NCI-H748 treated with DMSO at 0.1 percent for 48 hours (cell line): ENCODE measurements around the gene THNSL1.

Experiments used
- DNase-seq: peaks from one replicate; lab custom pipeline; 2025; lab: John Stamatoyannopoulos, UW

The THNSL1 gene

GRCh38 chr10:25061125-25061524 is 44.7 kb downstream of the THNSL1 start:
- DNase-seq = no peak

- no peak for DNase-seq
Observed at GRCh38 chr10:25061711-25062449, 45.5 kb downstream of the THNSL1 start.

- no peak for DNase-seq
Observed at GRCh38 chr10:25063157-25063556, 46.7 kb downstream of the THNSL1 start.

GRCh38 chr10:25063644-25064043 is 47.2 kb downstream of the THNSL1 start:
- DNase-seq = no peak

- no peak for DNase-seq
Observed at GRCh38 chr10:25064401-25064800, 48.0 kb downstream of the THNSL1 start.

GRCh38 chr10:25065761-25066476 is 49.5 kb downstream of the THNSL1 start:
- no peak for DNase-seq

- no peak for DNase-seq
Observed at GRCh38 chr10:25068152-25069058, 52.0 kb downstream of the THNSL1 start.

- DNase-seq = no peak
Observed at GRCh38 chr10:25071227-25071626, 54.8 kb downstream of the THNSL1 start.

GRCh38 chr10:25072786-25073185 is 56.4 kb downstream of the THNSL1 start:
- DNase-seq = no peak

- DNase-seq = no peak
Observed at GRCh38 chr10:25075825-25076224, 59.4 kb downstream of the THNSL1 start.
